Measurements from ENCODE around the gene TIMM17A. TPM values are rescaled to one million over a fixed set of nuclear protein-coding genes. Genes with fewer than 3 reads are reported as not detected.
"Not testable (repeated sequence)": the region's sequence is repeated elsewhere in the genome, so short reads cannot be mapped to it uniquely, and the experiment has no call there.

The TIMM17A gene
- total RNA-seq, 1 experiment from 2014 or later, result 39.2 TPM

DNA sequence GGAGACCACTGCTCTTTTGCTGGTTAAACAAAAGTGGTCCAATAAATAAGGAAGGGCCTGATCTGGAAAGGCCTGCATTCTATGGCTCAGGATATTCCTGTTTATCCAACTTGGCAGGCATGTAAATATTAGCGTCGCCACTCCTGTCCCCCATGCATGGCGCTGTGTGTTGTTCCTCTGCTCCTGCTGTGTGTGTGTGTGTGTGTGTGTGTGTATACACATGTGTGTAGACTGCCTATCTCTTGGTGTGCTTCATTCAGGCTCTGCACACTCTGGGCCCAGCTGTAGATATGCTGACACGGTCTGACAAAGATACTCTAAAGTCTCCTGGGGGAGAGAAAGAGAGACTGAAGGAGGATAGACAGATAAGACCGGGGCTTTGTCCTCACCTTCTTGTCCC is 15.7 kb upstream of the TIMM17A start:
- no peak for DNase-seq (ENCODE audit: low spot score)

DNA sequence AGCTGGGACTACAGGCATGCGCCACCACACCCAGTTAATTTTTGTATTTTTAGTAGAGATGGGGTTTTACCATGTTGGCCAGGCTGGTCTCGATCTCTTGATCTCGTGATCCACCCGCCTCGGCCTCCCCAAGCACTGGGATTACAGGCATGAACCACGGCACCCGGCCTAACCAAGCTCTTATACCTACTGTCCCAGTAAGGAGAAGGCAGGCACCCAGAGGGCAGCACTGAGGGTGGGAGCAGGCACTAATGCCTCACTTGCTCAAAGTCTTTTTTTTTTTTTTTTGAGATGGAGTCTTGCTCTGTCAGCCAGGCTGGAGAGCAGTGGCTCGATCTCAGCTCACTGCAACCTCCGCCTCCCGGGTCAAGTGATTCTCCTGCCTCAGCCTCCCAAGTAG is 15.0 kb upstream of the TIMM17A start:
- not testable (repeated sequence) for DNase-seq (ENCODE audit: low spot score)

DNA sequence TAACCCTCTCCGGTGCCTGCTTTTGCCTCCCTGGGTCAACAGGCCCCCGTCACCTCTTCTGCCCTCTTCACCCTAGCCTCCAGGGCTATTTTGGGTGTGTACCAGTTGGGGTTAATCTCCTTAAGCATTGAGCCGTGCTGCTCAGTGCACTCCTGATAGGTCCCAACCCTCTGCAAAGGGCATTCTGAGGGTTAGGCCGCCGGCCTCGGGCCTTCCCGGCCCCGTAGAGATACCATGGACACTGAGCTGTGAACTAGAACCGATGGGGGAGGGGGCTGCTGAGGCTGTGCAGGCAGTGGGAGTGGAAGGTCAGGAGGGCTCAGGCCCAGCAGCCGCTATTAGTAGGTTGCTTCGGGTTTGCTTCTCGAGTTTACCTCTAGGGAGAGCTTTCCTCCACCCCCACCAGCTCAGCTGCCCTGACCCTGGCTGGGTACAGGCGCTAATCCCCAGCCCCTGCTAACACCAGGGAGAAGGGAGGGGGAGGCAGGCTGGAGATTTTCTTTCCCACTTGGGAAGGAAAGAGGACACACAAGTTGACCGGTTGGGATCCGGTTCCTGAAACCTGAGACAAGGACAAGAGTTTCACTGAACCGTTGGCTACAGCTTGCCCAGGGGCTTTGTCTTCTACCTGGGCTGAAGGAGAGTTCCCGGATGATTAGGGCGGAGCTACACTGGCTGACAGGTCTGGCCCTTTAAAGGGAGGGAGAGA is 13.7 kb upstream of the TIMM17A start:
- no peak for DNase-seq (ENCODE audit: low spot score)

DNA sequence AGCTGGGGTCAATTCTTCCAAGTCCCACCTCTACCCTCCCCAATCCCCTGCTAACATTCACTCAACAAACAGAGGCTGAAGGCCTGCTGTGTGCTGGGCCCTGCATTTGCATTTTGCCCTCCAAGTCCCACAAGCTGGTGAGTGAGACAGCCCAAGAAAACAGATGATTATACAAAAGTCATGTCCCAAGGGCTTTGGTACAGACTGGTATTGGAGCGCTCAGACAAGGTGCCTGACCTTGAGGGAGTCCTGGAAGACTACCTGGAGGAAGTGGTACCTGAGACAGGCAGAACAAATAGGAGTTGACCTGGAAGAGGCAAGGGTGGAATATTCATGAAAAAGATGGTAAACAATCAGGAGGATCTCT is 13.2 kb upstream of the TIMM17A start:
- DNase-seq (ENCODE audit: low spot score), result no peak

DNA sequence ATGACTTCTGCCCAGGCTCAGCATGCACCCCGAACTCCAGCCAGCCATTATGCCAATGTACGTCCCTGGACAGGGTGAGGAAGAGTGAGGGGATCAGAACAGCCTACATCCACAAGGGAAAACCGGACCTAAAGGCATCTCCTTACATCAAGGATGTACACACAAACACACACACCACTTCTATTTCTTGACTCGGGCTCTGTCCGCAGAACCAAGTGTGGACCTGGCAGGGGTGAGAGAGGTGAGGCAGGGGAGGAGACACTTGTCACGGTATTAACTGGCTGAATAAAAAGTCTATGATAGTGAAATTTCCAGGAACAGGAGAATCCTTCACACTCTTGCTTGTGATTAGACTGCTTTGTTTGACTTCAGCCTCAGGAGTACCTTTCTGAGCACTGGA is 11.3 kb upstream of the TIMM17A start:
- no peak for DNase-seq (ENCODE audit: low spot score)

DNA sequence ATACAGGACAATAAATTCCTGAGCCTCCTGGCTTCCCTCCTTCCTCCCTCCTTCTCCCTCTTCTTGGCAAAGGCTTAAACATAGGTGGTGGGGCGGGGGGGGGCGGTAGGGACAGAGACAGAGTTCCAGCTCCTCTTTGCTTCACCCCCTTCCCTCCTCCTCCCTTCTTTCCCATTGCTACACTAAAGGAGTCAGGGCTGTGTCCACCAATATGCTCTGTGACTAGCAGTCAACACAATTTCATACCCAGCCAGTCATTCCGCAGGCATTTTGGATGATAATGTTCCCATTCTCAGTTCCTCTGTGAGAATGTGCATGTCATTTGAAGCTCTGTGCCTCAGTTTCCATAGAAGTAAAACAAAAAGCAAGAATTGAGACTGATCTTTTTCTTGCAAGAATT is 10.7 kb upstream of the TIMM17A start:
- no peak for DNase-seq (ENCODE audit: low spot score)

DNA sequence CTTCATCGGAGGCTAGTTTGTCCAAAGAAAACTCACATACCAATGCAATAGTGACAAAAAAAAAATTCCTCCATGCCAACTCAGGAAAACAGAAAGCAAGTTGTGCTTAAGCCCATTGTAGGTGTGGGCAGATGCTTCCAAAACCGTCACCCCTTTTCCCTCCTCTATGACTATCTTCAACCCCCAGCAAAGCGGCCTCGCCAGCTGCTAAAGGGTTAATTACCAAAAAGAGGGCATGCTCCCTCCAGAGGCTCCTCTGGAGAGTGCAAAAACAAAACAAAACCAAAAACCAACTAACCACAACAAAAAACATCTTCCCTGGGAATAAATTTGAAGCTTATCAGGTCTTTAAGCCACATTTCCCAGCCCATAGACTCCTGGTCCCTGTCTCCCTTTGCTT is 10.1 kb upstream of the TIMM17A start:
- DNase-seq (ENCODE audit: low spot score), result no peak

DNA sequence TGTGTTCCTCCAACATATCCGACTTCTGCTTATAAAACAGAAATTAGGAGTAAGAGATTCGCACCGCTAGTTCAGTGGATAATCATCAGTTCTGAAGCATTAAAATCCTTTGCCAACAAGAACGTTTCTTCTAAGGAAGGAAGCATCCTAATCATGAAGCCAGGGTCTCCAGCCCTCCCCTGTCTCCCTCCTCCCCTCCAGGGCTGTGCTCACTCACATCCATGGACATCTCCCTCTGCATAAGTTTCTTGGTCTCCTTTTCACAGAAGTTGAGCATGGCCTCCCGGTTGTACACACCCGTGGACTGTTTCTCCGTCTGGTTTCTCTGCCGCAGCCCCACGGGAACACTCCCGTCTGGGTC is 9.5 kb upstream of the TIMM17A start:
- no peak for DNase-seq (ENCODE audit: low spot score)

DNA sequence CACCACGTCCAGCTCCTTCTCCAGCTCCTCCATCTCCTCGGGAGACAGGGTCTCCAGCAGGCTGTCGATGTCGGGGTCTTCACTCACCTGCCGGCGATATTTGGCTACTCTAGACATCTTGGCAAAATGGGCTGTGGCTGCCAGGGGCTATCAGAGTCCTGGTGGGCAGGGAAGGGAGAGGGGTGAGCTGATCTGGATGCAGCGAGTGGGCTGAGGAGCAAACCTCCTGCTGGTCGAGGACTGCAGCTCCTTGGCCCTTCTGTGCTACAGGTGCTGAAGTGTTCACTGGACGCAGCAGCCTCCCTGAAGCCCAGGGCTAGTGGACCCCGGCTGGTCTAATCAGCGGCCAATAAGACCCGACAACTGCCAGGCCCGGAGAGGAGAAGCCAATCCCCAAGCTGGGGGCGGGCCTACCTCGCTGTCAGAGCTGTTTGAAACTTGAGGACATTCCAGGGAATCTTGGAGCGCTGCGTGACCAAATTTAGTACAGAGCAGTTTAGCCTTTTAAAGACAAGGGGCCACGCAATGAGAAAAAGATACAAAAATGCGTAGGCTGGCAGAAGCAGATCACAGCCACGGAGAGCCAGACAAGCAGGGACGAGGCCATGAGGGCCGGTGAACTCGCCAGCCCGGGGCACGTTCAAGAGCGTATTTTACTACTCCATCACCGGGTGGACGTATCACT is 8.9 kb upstream of the TIMM17A start, which contains the start of gene LMOD1:
TSS of gene LMOD1 (minus strand) at position 325 of the 685 bp plus-strand sequence. CDS start at position 117, 208 bp downstream.
- DNase-seq (ENCODE audit: low spot score), result no peak

DNA sequence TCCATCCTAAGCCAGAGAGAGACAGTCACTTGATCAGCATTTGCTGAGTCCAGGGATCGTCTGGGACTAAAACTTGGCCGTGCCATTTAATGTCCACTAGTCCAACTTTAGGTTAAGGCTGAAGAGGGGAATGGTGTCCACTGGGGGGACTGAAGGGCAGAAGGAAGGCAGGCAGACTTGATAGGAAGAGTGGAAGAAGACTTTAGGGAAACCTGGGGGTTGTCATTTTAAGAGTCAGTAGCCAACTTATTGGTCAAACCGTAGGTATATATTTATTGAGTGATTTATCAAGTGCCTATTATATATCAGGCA is 7.7 kb upstream of the TIMM17A start:
- DNase-seq (ENCODE audit: low spot score), result no peak

DNA sequence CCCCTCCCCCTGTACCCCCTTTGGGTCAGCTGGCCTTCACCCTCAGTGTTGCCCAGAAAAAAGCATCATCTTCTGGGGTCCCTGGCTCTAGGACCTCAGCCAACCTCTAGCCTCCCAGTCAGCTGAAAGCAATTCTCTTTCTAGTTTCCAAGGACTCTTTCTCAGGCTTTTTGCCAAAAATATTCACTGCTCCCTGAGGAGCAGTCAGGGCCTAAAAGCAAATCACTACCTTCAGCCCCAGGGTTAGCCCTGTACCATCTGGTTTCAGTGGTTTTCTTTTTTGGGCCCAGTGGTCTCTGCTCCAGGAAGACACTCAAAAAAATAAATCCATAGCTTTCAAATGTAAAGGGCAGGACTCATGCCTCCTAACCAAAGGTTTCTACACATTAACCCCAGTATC is 5.8 kb upstream of the TIMM17A start:
- DNase-seq (ENCODE audit: low spot score), result no peak

DNA sequence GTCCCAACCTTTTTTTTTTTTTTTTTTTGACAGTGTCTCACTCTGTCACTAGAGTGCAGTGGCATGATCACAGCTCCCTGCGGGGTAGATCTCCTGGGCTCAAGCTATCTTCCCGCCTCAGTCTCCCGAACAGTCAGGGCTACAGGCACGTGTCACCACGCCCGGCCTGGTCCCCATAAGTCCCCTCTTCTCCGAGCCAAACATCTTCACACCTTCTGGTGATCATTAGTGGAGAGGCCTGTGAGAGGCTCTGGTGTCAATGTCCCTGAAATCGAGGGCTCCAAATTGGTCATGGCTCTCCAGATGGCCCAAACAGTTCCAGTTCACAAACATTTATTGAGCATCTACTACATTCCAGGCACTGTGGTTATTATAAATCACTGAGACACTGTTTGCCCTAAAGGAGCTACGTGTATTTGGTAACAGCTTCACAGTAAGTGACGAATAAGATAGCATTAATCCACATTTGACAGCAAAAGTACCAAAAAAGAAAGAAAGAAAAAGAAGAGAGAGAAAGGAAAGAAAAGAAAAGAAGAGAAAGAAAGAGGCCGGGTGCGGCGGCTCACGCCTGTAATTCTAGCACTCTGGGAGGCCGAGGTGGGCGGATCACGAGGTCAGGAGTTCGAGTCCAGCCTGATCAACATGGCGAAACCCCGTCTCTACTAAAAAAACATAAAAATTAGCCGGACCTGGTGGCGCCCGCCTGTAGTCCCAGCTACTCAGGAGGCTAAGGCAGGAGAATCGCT is 867 bp upstream of the TIMM17A start:
- no peak for DNase-seq (ENCODE audit: low spot score)

DNA sequence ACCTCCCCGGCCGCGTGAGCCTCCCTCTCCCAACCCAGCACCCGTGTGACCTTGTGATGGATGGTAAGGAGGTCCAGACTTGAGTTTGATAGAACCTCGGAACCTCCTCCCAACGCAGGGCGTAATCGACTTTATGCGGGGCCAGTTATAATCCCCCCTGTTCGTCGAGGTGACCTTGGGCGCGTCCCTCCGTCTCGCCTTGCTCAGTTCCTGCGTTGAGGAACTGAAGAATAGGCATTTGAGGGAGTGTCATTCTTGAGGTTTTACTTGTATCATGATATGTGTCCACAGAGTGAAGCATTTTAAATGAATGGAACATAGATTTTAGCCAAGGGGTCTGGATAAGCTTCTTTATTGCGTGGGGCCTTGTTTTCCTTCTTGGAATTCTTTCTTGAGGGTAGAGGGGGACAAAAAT is 433 bp downstream of the TIMM17A start:
- DNase-seq (ENCODE audit: low spot score), result no peak

DNA sequence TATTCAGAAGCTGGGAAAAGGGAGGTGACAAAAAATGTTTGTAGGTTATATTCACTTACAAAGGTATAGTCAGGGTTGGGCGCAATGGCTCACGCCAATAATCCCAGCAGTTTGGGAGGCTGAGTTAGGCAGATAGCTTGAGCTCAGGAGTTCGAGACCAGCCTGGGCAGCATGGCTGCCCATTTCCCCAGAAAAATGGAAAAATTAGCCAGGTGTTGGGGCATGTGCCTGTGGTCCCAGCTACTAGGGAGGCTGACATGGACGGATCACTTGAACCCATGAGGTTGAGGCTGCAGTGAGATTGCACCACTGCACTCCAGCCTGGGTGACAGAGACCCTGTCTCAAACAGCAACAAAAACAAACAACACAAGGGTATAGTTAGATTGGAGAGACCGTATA is 3.0 kb downstream of the TIMM17A start:
- no peak for DNase-seq (ENCODE audit: low spot score)

DNA sequence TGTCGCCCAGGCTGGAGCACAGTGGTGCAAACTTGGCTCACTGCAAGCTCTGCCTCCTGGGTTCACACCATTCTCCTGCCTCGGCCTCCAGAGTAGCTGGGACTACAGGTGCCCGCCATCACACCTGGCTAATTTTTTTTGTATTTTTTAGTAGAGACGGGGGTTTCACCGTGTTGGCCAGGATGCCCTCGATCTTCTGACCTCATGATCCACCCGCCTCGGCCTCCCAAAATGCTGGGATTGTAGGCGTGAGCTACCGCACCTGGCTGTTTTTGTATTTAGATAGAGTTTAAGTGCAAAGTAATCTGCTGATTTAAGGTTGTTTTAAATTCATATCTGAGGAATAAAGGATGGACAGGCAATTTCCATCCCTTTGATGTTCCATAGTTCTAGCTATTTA is 7.1 kb downstream of the TIMM17A start:
- not testable (repeated sequence) for DNase-seq (ENCODE audit: low spot score)

DNA sequence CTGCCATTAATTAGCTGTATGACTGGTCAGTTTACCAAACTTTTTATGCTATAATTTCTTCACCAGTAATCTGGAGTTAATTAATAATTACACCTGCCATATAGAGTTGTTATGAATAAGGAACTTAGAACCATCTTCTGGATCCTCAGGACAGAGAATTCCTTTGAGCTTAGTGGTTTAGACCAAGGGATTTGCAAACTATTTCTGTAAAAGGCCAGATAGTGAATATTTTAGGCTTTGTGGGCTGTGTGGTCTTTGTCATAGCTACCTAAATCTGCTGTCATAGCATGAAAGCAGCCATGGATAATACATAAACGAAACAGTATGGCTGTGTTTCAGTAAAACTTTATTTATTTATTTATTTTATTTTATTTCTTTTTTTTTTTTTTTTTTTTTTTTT is 9.0 kb downstream of the TIMM17A start:
- no peak for DNase-seq (ENCODE audit: low spot score)

DNA sequence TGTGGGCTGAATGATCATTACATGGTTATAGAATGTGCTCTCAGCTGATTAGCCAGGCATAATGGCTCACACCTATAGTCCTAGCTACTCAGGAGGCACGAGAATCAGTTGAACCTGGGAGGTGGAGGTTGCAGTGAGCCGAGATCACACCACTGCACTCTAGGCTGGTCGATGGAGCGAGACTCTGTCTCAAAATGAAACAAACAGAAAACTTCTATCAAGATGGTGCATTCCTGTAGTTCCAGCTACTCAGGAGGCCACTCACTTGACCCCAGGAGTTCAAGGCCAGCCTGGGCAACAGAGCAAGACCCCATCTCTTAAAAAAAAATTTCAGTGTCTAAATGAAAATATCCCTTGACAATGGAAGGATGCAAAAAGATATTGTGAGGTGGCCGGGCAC is 10.9 kb downstream of the TIMM17A start:
- no peak for DNase-seq (ENCODE audit: low spot score)

DNA sequence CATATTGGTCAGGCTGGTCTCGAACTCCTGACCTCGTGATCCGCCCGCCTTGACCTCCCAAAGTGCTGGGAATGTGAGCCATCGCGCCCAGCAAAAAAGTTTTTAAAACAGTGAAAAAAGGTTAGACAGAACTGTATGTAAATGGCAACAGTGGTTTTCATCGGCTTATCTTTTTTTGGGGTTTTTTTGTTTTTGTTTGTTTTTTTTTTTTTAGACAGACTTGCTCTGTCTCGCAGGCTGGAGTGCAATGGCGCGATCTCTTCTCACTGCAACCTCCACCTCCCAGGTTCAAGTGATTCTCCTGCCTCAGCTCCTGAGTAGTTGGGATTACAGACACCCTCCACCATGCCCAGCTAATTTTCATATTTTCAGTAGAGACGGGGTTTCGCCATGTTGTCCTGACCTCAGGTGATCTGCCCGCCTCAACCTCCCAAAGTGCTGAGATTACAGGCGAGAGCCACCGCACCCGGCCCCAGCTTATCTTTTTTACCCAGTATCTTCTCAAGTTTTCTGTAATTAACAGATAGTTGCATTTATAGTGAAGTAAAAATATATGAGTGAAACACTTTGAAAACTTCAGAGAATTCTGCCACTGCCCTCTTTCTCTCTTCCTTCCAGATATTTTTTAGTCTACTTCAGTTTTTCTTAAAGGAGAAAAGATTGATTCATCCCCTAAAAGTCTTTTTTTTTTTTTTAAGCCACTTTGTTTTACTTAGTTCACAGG is 13.1 kb downstream of the TIMM17A start:
- DNase-seq (ENCODE audit: low spot score), result no peak

DNA sequence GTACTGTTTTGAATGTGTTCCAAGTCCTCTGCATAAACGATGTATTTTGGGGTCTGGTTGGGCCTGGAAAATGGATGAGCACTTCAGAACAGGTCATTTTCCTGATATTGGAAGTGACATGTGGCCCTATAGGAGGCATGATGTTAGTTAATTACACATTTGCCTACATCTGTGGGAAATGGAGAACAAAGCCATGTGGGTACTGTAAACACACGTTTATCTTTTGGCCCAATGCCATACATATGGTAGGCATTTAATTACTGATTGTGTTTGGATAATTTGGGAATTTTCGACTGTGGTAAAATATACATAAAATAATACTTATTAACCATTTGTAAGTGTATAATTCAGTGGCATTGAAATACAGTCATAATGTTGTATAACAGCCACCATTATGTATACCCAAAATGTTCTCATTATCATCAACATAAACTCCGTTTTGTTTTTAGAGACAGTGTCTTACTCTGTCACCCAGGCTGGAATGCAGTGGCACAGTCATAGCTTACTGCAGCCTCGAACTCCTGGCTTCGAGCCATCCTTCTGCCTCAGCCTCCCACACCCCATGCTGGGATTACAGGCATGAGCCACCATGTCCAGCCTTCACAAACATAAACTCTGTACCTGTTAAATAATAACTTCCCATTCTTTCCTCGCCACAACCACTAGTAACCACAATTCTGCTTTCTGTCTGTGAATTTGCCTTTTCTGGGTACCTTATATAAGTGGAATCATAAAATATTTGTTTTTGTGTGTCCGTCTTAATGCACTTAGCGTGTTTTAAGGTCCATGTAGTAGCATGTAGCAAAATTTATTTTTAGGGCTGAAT is 15.2 kb downstream of the TIMM17A start:
- no peak for DNase-seq (ENCODE audit: low spot score)

DNA sequence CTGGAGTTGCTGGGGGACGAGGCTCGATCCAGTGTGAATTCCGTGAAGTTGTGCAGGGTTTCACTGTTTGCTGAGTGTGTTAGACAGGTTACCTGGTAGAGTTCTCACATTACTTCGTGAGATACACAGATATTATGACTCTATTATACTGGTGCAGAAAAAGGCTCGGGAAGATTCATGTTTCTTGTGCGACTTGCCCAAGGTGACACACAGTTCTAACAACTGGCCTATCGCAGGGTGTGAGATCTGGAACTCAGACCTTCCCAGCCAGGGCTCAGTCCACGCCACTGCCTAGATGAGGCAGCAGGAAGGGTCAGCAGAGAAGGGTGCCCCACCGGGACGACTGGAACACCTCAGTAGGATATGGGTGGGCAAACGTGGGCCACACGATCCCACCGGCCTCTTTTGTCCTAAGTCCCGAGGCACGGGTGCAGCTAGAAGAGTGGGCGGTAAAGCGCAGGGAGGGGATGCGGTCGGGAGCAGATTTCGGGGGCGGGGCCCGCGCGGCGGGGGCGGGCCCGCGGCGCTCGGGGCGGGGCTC is 26.8 kb downstream of the TIMM17A start:
- no peak for DNase-seq (ENCODE audit: low spot score)

All from HT-29 (cell line).